NCI-H2081 (cell line): ENCODE measurements around the gene APLP2.
"Not testable (repeated sequence)": the region's sequence is repeated elsewhere in the genome, so short reads cannot be mapped to it uniquely, and the experiment has no call there.

Experiments
- DNase-seq, 2 experiments: peaks; one replicate each; lab custom pipeline; 2025; lab: John Stamatoyannopoulos, UW

APLP2 gene

DNA sequence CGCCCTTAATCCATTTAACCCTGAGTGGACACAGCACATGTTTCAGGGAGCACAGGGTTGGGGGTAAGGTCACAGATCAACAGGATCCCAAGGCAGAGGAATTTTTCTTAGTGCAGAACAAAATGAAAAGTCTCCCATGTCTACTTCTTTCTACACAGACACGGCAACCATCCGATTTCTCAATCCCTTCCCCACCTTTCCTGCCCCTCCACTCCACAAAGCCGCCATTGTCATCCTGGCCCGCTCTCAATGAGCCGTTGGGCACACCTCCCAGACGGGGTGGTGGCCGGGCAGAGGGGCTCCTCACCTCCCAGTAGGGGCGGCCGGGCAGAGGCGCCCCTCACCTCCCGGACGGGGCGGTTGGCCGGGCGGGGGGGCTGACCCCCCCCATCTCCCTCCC, 20.8 kb downstream of the APLP2 start:
- not testable (repeated sequence) for DNase-seq

DNA sequence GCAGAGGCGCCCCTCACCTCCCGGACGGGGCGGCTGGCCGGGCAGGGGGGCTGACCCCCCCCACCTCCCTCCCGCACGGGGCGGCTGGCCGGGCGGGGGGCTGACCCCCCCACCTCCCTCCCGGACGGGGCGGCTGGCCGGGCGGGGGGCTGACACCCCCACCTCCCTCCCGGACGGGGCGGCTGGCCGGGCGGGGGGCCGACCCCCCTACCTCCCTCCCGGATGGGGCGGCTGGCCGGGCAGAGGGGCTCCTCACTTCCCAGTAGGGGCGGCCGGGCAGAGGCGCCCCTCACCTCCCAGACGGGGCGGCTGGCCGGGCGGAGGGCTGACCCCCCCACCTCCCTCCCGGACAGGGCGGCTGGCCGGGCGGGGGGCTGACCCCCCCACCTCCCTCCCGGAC, 21.5 kb downstream of the APLP2 start:
- DNase-seq = not testable (repeated sequence)

DNA sequence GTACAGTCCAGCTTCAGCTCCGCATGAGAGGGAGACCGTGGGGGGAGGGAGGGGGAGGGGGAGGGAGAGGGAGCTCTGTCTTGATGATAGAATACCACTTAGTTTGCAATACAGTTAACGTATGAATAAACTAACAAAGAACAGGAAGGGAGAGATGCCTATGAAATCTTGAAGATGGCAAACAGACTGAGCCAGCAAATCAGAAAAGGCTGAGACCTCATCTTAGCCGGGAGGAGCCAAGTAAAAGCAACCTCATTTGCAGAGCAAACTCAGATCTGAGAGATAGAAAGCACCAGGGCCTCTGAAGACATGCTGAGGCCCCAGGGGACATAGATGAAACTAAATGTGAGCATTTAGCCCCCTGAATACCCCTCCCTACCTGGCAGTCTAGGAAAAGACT, 23.0 kb downstream of the APLP2 start:
- DNase-seq = no peak

- DNase-seq = no peak
Measured at GRCh38 chr11:130094614-130095013, 24.9 kb downstream of the APLP2 start.

DNA sequence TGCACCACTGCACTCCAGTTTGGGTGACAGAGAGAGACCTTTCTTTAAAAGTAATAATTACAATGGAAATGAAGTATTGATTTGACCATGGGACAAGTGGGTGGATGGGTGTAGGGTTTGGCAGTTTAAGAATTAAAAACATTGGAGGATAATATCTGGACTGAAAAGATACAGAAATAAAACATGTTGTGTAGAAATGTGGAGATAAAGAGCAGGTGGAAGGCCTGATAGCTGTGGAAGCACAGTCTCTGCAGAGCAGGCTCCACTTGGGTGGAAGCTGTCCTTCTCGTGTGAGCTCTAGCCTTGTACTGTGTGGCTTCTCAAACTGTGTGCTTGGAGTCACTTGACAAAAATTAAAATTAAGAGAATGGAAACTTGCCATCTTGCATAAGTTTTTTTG, 25.6 kb downstream of the APLP2 start:
- no peak for DNase-seq

DNA sequence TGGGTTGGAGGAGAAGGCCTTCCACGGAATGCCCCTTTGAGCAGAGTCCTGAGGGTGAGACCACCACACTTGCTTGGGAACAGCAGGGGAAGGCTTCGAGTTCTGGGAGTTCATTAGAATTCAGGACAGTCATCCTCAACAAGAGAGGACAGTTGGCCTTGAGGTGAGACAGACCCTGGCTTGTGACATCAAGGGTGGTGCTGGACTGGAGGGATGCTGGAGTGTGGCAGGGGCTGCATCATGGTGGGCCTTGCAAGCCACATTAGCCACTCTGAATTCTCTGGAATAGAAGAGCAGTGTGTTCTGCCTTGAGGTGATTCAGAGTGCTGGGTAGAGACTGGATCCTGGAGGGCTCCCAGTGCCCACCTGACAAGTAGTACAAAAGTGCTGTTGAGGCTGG, 26.3 kb downstream of the APLP2 start:
- DNase-seq = no peak

- DNase-seq = peak; percentile 78 to 88
Measured at GRCh38 chr11:130096823-130097222, 27.1 kb downstream of the APLP2 start.

DNA sequence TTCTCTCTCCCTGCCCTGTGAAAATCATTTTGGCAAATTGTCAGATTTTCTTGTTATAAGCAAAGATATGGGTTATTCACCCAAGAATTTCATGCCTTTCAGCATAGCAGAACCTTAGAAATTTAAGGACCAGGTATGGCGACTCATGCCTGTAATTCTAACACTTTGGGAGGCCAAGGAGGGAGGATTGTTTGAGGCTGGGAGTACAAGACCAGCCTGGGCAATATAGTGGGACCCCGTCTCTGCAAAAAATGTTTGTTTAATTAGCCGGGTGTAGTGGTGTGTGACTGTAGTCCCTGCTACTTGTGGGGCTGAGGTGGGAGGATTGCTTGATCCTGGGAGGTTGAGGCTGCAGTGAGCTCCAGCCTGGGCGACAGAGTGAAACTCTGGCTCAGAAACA, 27.6 kb downstream of the APLP2 start:
- peak in 1 of 2 experiments; percentile 57 for DNase-seq

- no peak for DNase-seq
Measured at GRCh38 chr11:130099356-130099755, 29.7 kb downstream of the APLP2 start.

DNA sequence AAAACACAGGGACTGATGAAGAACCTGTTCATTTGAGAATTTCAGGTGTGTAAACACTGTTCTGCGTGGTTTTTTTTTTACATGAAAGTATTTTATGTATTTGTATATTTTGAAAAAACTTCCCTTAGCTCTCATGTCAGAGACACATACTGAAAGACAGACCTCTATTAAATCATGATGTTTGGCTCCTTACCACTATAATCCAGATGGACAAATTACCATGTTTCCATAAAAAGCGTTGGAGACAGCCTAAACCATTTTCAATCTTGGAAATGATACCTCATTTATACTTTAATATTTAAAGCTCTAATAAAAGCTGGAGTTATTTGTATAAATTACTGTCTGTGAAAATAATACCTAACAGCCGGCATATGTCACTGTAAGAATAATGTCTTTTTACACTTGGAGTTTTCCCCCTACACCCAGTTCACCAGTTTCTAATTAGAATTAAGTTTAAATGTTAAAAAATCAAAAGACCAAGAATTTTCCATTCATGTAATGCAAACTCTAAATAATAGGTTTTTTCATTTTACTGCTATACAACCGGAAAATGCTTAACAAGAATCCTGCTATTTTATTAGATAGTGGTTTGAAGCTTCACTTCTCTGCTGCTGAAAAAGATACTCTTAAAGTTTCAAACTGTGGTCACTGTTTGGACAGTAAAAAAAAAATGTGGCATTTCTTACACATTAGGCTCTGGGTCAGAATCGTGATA, 30.8 kb downstream of the APLP2 start:
- DNase-seq = no peak

GRCh38 chr11:130101661-130102060, 32.0 kb downstream of the APLP2 start:
- DNase-seq = no peak

DNA sequence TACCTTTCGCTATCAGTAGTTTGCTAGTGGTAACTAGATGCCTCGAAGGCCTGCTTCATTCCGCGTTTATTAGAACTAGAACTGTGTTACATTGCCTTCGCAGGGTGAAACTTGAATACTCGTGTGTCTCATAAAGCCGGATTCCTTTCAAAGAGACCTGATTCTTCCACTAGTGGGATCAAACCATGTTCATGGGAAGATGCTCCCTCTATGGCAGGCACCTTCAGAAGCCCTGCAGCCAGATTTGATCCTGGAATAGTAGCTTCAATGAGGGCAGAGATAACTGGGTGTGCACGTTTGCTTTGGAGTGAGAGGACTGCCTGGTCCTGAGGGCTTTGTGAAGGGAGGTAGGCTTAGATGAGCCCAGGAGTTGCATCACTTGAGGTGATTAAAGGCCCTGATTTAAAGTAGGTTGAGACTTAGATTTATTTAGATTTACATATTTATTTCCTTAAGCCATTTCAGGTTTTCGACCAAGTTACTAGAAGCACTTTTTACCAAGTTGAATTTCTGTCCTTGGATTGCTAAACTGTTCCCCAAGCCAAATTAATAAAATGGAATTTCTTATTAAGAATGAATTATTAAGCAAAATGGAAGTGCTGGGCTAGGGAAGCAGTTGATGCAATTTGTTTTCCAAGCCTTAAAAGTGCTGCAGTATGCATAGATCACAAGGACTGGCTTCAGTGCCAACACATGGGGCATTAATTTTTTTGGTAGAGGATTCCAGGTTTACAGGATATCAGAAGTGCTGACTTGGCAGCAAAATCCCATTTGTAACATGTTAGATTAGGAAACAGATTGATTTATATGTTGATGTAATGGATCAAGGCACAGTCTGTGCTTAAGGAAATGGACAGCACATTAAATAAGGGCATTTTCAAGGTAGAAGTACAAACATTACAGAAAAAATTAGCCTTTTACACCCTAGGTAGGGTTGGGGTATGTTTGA, 32.9 kb downstream of the APLP2 start:
- no peak for DNase-seq

- DNase-seq = no peak
Measured at GRCh38 chr11:130103296-130103814, 33.7 kb downstream of the APLP2 start.

DNA sequence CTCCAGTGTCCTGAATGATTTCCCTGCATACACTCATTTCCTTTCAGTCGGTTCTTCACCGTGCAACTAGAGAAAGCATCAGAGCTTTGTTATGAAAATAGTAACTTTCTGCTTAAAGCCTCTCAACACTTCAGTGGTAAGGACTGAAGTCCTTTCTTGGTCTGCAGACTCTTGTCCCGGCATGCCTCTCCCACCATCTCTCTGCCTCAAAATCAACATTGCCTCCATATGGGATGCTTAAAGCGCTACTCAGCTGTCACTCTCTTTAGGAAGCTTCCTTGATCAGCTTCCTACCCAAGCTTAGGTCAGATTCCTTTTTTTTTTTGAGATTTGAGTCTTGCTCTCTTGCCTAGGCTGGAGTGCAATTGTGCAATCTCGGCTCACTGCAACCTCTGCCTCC, 36.7 kb downstream of the APLP2 start:
- no peak for DNase-seq

GRCh38 chr11:130108671-130109070, 39.0 kb downstream of the APLP2 start:
- DNase-seq = not testable (repeated sequence)

DNA sequence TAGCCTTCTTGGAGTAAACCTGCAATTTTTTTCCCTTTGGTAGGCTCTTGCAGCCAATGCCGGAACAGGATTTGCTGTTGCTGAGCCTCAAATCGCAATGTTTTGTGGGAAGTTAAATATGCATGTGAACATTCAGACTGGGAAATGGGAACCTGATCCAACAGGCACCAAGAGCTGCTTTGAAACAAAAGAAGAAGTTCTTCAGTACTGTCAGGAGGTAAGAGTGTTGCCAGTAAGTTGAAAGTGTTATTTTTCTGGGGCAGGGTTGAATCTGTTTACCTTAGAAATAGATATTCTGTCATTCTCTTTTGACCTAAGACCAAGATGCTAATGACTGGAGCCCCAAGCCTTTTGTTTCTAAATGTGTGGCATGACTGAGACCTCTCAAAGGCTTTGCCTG, 39.7 kb downstream of the APLP2 start:
- no peak for DNase-seq

- DNase-seq = no peak
Measured at GRCh38 chr11:130110339-130111108, 40.8 kb downstream of the APLP2 start.

- no peak for DNase-seq
Measured at GRCh38 chr11:130112071-130112830, 42.6 kb downstream of the APLP2 start.

DNA sequence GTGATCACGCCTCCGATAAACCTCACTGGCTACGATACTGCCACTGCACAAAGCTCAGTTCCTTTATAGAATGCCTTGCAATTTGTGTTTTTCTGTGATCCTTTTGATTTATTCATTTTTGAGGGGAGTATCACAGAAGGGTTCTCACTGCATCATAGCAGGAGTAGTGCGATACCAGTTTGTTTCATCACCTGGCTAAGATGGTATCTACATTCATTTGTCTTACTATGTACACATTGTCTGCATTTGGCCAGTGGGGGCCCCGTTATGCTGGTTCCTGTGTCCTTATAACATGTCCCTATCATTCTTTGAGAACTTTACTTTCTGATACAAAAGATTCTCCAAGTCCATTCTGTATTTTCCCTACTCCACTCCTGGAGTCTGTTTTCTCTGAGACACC, 44.6 kb downstream of the APLP2 start:
- DNase-seq = peak in 1 of 2 experiments; percentile 17

GRCh38 chr11:130114726-130115125, 45.0 kb downstream of the APLP2 start:
- no peak for DNase-seq

GRCh38 chr11:130115218-130115617, 45.5 kb downstream of the APLP2 start:
- DNase-seq = peak in 1 of 2 experiments; percentile 34
